HUES64 (cell line): ENCODE measurements around the gene SZT2.
A peak's percentile ranks its signal among the peaks of the same experiment; 100 is the strongest.
"Not testable (repeated sequence)": the region's sequence is repeated elsewhere in the genome, so short reads cannot be mapped to it uniquely, and the experiment has no call there.

Source experiments
- H3K27ac ChIP-seq: 2 replicates; pipeline ENCODE4 v1.7.0; 2013; ENCODE audit warnings: low read depth, low read length, inconsistent platforms
- H3K27me3 ChIP-seq: 2 replicates; pipeline ENCODE4 v1.6.1; 2013; ENCODE audit warnings: mild to moderate bottlenecking, low read length; ENCODE audit not compliant: insufficient read depth
- H3K36me3 ChIP-seq: 2 replicates; pipeline ENCODE4 v1.6.1; 2013; ENCODE audit warnings: mild to moderate bottlenecking, low read length; ENCODE audit not compliant: insufficient read depth
- H3K4me1 ChIP-seq: 2 replicates; pipeline ENCODE4 v1.6.1; 2013; ENCODE audit warnings: mild to moderate bottlenecking, low read length, moderate library complexity; ENCODE audit not compliant: insufficient read depth
- H3K4me3 ChIP-seq: 2 replicates; pipeline ENCODE4 v1.5.1; 2013; ENCODE audit warnings: mild to moderate bottlenecking, low read length, moderate library complexity
- H3K9ac ChIP-seq: 2 replicates; pipeline ENCODE4 v1.6.1; 2013; ENCODE audit warnings: mild to moderate bottlenecking, low read depth, low read length
- H3K9me3 ChIP-seq: 2 replicates; pipeline ENCODE4 v1.6.1; 2013; ENCODE audit warnings: low read depth, low read length; ENCODE audit not compliant: insufficient read depth
- WGBS: fragments of 150-250, 120-280 bp; methylation state at CpG from one replicate; pipeline ENCODE4 v1.1.7; 2013; ENCODE audit warnings: missing lambda C conversion rate; 5-methylcytosine and 5-hydroxymethylcytosine counted together

The SZT2 gene

DNA sequence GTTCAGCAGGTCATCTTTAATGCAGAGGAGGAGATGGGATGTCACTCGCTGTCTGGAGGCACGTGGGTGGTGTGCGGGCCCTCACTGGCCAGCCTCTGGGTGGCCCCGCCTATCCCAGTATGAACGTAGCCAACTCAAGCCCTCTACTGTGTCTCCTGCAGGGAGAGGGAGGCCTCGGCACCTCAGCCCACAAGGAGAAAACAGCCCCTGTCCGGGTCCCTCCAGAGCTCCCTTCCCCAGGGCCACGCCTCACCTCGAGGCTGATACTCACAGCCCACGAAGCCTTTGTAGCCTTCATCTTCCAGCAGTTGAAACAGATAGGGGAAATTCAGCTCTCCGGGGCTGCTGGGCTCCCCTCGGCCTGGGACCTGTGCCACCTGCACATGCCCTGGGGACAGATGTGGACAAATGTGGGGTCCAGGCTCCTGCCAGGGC is 61.5 kb downstream of the SZT2 start:
- H3K36me3 ChIP-seq = peaks cover 58% of the 10 kb centered on the region
- H3K9me3 ChIP-seq = no peaks in the 10 kb centered on the region
- no peak overlapping the region for H3K27ac ChIP-seq
- H3K9ac ChIP-seq = no peak overlapping the region
- H3K4me3 ChIP-seq = no peak overlapping the region
- peaks cover 17% of the 10 kb centered on the region for H3K4me1 ChIP-seq
- H3K27me3 ChIP-seq = no peaks in the 10 kb centered on the region
- 93% methylated on average over 12 of the region's 12 CpGs for WGBS

DNA sequence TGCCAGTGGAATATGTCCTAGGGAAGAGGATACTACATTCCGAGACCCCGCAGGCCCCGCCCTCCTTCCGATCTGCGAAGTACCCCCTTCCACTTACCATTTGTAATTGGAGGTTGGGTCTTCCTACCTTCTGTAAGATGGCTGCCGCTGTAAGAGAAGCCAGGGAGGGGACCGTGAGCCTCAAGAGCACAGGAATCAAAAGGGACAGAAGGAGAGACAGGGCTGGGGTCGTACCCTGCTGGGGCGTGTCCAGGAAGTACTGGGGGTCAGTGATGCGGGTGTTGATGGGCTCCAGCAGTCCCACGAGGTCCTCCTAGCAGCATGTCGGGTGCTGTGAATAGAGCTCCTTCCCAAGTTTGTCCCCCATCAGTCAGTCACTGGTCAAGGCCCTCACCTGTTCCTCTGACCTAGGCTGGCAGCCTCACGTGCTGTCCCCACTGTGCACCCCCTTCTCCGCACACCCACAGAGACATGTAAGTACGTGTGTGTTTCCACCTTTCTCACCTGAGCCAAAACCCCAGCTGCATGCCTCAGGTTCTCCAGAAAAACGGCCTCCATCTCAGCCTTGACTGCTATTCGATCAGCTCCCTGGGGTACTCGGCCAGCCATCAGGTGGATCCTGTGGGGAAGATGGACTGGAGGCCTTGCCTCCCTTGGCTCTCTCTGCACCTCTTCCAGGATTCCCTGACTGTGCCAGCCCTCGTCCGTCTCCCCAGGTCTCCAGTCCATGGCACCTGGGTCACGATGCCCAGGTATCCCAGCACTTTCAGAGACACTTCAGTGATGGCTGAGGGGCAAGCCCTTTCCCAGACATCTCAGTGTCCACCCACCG is 62.2 kb downstream of the SZT2 start:
- WGBS = 87% methylated on average over 22 of the region's 22 CpGs
- Histone ChIP-seq H3K27ac (no peak overlapping the region), H3K4me3 (no peak overlapping the region), H3K36me3 (peaks cover 51% of the 10 kb centered on the region), H3K4me1 (peaks cover 17% of the 10 kb centered on the region), H3K9me3 (no peaks in the 10 kb centered on the region), H3K9ac (no peak overlapping the region), H3K27me3 (no peaks in the 10 kb centered on the region)

DNA sequence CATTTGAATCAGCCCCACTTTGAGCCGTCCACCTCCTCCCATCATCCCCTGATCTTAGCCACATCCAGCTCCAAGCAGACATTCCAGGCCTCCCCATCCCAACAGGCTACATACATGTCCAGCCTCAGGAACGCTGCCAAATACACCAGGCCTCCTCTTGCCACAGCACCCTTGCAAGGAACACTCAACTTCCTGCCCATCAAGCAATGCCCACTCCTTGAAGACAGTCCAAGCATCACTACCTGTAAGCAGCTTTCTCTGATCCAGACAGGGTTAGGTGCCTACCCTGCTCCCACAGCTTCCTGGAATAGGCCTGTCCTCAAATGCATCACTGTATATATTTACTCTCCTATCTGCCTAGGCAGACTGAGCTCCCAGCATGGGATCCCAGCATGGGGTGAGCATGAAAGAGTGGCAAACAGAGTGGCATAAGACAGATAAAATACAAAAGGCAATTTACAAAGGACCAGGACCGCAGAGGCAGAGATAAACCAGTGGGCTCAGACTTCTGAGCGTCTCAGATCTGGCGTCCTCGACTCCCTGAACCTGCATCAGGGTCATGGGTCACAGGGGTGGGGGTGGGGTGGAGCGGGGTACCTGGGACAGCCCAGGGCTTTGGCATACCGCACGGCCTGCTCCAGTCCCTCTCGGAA is 63.2 kb downstream of the SZT2 start:
- Histone ChIP-seq H3K27ac (peak overlapping the region; percentile 65; the same call in 1 of the 2 replicates), H3K36me3 (peaks cover 41% of the 10 kb centered on the region), H3K4me1 (peaks cover 17% of the 10 kb centered on the region), H3K9ac (no peak overlapping the region), H3K4me3 (peak overlapping the region; percentile 67), H3K27me3 (no peaks in the 10 kb centered on the region), H3K9me3 (no peaks in the 10 kb centered on the region)
- WGBS = 25% methylated on average over 10 of the region's 10 CpGs

DNA sequence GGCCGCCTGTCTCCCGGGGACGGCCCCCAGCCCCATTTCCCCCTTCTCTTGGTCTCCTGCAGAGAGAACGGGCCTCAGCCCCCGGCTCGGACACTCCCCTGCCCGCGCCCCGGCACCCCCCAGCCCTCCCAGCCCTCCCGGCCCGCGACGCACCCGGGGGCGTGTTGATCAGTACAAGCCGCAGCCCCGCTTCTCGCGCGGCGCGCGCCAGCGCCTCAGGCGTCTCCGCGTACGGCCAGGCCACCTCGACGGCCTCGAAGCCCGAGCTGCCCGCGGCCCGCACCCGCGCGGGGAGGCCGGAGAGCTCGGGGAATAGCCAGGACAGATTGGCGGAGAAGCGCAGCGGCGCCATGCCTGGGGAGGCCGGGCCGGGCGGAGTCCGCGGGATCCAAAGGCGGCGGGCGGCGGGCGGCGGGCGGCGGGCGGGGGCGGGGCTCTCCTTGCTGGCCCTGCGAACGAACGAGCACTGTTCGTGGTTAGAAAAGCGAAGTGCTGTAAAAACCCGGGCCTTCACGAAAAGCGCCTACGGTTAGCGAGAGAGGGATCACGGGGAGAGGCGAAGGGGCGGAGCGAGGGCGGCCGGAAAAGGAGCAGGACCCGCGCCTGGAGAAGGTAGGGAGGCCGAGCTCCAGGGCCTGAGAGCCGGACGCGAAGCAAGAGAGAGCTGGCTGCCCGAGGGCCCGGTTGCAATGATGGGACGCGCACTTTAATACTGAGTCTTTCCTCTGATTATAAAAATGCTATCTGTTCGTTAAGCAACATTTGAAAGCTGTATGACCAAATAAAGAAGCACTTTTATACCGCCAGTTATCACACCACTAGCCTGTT is 64.0 kb downstream of the SZT2 start, which contains the start of gene HYI:
Gene HYI, minus strand, starts transcription at position 490 of the 828 bp plus-strand sequence. Its CDS starts 138 bp downstream, at position 352.
- Histone ChIP-seq H3K27ac (peak within 1 kb of the TSS; percentile 65), H3K36me3 (peaks cover 34% of the 10 kb centered on the region), H3K27me3 (no peaks in the 10 kb centered on the region), H3K4me3 (peak within 1 kb of the TSS; percentile 67), H3K9me3 (no peaks in the 10 kb centered on the region), H3K4me1 (peaks cover 17% of the 10 kb centered on the region), H3K9ac (peak within 1 kb of the TSS; percentile 77)
- WGBS = 2% methylated on average over 87 of the region's 87 CpGs

DNA sequence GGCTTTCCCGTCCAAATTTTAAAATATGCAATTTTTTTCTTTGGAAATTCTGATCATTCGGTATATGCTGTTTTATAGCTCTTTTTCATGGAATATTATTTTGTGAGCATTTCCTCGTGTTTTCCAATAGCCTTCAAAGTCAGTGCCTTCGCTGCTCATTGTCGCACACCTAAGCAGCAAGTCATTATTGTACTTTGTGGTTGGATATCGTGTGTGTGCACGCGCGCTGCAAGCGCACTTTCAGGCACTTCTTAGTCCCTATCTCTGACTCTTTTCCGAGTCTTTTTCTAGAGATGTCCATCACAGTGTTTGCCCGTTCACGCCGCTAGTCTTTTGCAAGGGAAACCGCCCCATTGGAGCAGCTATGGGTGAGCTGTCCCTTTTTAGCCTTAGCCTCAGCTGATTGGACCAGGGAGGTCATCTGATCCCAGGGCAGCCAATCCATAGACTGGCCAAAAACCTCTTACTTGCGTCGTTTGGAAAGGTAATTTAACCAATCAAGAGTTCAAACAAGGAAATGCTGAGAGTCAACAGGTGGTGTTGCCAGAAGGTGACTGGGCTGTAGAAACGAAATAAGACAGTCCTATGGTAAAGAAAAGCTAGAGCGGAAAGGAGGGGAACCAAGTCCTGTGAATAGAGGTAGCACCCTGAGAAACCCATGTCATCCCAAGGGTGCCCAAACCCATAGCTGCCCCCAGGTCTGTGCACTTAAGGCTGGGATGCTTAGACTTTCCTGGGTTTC is 64.7 kb downstream of the SZT2 start:
- WGBS = 66% methylated on average over 19 of the region's 19 CpGs
- Histone ChIP-seq H3K4me1 (peaks cover 17% of the 10 kb centered on the region), H3K36me3 (peaks cover 26% of the 10 kb centered on the region), H3K27me3 (no peaks in the 10 kb centered on the region), H3K9ac (peak overlapping the region; percentile 77), H3K27ac (peak overlapping the region; percentile 65), H3K9me3 (no peaks in the 10 kb centered on the region), H3K4me3 (peak overlapping the region; percentile 67)

DNA sequence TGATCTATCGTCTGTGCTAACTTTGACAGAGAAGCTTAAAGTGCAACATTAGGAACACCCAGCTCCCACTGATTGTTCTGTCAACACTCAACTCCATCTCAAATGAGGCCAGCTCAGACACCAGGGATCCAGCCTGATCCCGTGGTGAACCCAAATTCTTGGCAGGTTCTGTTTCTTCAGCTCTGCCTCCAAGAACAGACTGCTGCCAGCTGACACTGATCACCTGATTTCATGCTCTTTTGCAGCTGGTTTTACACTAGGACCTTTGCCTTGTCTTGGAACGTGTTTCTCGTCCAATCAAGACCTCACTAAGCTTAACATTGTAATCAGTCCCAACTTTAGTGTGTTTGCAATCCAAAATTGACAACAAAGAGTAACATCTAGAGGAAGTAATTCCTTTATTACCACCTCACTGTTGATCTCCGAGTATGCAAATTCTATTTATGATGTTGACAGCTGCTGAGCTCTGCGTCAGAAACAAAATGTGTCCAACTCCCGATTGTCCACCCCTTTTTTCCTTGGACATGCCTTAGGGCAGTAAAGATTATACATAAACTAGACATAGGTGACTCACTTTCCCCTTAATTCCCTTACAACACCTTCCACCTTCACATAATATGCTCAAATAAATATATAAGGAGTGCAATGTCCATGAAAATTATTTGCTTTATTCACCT is 65.7 kb downstream of the SZT2 start:
- 91% methylated on average over 7 of the region's 7 CpGs for WGBS
- peaks cover 19% of the 10 kb centered on the region for H3K36me3 ChIP-seq
- peaks cover 17% of the 10 kb centered on the region for H3K4me1 ChIP-seq
- H3K27ac ChIP-seq = no peak overlapping the region
- no peaks in the 10 kb centered on the region for H3K27me3 ChIP-seq
- H3K9me3 ChIP-seq = no peaks in the 10 kb centered on the region
- no peak overlapping the region for H3K9ac ChIP-seq
- no peak overlapping the region for H3K4me3 ChIP-seq

DNA sequence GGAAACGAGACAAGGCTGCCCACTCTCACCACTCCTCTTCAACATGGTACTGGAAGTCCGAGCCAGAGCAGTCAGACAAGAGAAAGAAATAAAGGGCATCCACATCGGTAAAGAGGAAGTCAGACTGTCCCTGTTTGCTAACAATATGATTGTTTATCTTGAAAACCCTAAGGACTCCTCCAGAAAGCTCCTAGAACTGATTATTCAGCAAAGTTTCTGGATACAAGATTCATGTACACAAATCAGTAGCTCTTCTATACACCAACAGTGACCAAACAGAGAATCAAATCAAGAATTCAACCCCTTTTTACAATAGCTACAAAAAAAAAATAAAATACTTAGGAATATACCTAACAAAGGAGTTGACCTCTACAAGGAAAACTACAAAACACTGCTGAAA is 68.7 kb downstream of the SZT2 start:
- not testable (repeated sequence) for H3K27me3 ChIP-seq, H3K27ac ChIP-seq, H3K36me3 ChIP-seq, H3K9me3 ChIP-seq, H3K9ac ChIP-seq, H3K4me3 ChIP-seq
- H3K4me1 ChIP-seq = peaks cover 10% of the 10 kb centered on the region
- WGBS = 85% methylated on average over 3 of the region's 3 CpGs

DNA sequence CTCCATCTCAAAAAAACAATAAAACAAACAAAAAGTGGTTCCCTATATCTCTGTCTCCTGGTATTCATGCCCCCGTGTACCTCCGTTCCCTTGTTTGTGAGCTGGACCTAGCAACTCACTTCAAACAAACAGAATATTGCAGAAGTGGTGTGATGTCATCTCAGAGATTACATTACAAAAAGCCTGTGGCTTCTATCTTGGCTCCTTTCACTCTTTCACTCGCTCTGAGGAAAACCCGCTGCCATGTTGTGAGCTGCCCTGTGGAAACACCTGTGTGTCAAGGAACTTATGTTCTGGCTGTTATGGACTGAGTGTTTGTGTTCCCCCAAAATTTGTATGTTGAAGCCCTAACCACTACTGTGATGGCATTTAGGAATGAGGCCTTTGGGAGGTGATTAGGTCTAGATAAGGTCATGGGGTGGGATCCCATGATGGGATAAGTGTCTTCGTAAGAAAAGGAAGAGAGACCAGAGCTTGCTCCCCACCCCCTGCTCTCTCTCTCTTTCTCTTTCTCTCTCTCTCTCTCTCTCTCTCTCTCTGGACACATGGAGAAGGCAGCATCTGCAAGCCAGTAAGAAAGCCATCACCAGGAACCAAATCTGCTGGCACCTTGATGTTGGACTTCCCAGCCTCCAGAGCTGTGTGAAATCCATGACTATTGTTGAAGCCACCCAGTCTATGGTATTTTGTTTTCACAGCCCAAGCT is 71.4 kb downstream of the SZT2 start:
- no peaks in the 10 kb centered on the region for H3K9me3 ChIP-seq
- 97% methylated on average over 4 of the region's 5 CpGs for WGBS
- no peak overlapping the region for H3K9ac ChIP-seq
- no peaks in the 10 kb centered on the region for H3K4me1 ChIP-seq
- no peak overlapping the region for H3K27ac ChIP-seq
- no peaks in the 10 kb centered on the region for H3K36me3 ChIP-seq
- no peaks in the 10 kb centered on the region for H3K27me3 ChIP-seq
- no peak overlapping the region for H3K4me3 ChIP-seq

DNA sequence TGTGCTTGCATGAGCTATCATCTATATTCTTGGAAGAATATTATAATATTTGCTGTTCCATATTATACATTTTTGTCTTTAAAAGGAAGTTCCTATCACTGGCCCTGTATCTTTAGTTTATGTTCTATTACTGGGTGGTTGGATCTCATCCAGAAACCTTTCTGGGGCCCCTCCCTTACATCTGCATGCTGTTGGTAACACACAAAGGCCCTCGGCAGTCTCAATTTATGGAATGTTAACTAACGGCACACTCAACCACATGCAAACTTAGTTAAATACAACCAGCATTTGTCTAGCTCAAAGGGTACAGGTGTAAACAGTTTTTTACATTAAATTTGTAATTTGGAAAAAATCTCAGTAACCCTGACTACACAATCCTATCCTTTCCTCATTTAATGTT is 73.8 kb downstream of the SZT2 start:
- Histone ChIP-seq H3K9me3 (no peaks in the 10 kb centered on the region), H3K4me1 (no peaks in the 10 kb centered on the region), H3K4me3 (no peak overlapping the region), H3K9ac (no peak overlapping the region), H3K27me3 (no peaks in the 10 kb centered on the region), H3K36me3 (no peaks in the 10 kb centered on the region), H3K27ac (no peak overlapping the region)
- 100% methylated on average over 2 of the region's 2 CpGs for WGBS
